ENCODE results near the gene KRTCAP2. TPM values are rescaled to one million over a fixed set of nuclear protein-coding genes. Genes with fewer than 3 reads are reported as not detected.
"Not testable (repeated sequence)": the region's sequence is repeated elsewhere in the genome, so short reads cannot be mapped to it uniquely, and the experiment has no call there.

KRTCAP2 gene
- total RNA-seq, result 128 and 132 TPM in 2 replicates

GRCh38 chr1:155172732-155173477, at the start of gene KRTCAP2:
KRTCAP2 (minus strand) TSS chr1:155173304; CDS start chr1:155173224, 80 bp downstream.
- DNase-seq (peak; percentile 87), ATAC-seq (ENCODE audit: low read depth) (peak; percentile 85)
- H3K4me1 Mint-ChIP-seq, result peaks cover 33% of the 10 kb centered on the region
- H3K36me3 Mint-ChIP-seq (ENCODE audit: low read depth), result peaks cover 26% of the 10 kb centered on the region
- H3K9me3 Mint-ChIP-seq, result no peaks in the 10 kb centered on the region
- peak; percentile 97 for TF ChIP-seq CTCF (IDR thresholded peaks at IDR 0.05)
- H3K4me3 Mint-ChIP-seq, result peak within 1 kb of the TSS; percentile 99
- intact Hi-C loops (cut with micrococcal nuclease), result loop anchor here (1.0 to 10.0 kb wide), 6 partner anchors 33 to 618 kb away; partner anchors contain the start of genes ADAM15, CKS1B, DPM3 and SHC1
- CTCF ChIA-PET, result interaction anchor here (0.7 to 4.5 kb wide), 28 partner anchors 10 to 530 kb away, joined by 3 to 49 read pairs (median 4); partner anchors contain the start of genes ADAM15, EFNA1, EFNA3 and SLC50A1
- H3K27me3 Mint-ChIP-seq, result no peaks in the 10 kb centered on the region
- peak within 1 kb of the TSS; percentile 98 for H3K27ac Mint-ChIP-seq
- POLR2A ChIA-PET, result interaction anchor here (0.6 to 4.5 kb wide), 33 partner anchors 9 to 1444 kb away, joined by 3 to 63 read pairs (median 4); partner anchors contain the start of genes ADAM15, DPM3, EFNA1 and EFNA3

- H3K27me3 Mint-ChIP-seq; H3K9me3 Mint-ChIP-seq; ATAC-seq (ENCODE audit: low read depth); DNase-seq; intact Hi-C loops (cut with micrococcal nuclease); H3K27ac Mint-ChIP-seq; H3K4me3 Mint-ChIP-seq; H3K36me3 Mint-ChIP-seq (ENCODE audit: low read depth); CTCF ChIA-PET: not testable (repeated sequence)
- POLR2A ChIA-PET, result interaction anchor here (0.7 kb wide), 1 partner anchor 306 kb away, joined by 3 read pairs; no protein-coding TSS in a partner anchor
- peaks cover 29% of the 10 kb centered on the region for H3K4me1 Mint-ChIP-seq
These were observed 47.3 kb upstream of the KRTCAP2 start for GRCh38 chr1:155220211-155220965.

DNA sequence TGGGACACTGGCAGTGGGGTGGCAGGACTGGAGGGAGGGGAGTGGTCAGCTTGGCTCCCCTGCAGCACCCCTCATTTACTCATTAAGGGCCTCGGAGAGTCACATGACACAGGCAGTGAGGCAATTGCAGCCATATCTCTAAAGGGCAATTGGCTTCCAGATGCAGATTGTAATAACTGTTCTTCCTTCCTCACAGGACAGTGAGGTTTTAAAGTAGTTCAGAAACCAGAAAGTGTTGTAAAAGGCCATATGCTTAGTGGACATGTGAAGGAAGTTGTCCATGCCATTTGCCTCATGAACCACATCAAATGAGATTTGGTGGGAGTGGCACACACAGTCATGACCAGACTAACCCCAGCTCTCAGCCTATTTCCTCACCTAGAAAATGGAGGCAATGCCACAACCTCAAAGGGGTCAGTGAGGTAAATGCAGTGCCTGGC, 46.5 kb upstream of the KRTCAP2 start:
- CTCF ChIA-PET, result no interaction called here
- Mint-ChIP-seq H3K27ac (no peak overlapping the region), H3K36me3 (ENCODE audit: low read depth) (no peaks in the 10 kb centered on the region), H3K4me1 (peaks cover 22% of the 10 kb centered on the region), H3K27me3 (no peaks in the 10 kb centered on the region), H3K4me3 (no peak overlapping the region), H3K9me3 (no peaks in the 10 kb centered on the region)
- TF ChIP-seq CTCF (IDR thresholded peaks at IDR 0.05), result no peak
- POLR2A ChIA-PET, result interaction anchor here (1.2 kb wide), 1 partner anchor 12 kb away, joined by 5 read pairs; the partner anchor contains the start of gene THBS3
- DNase-seq, result no peak
- no peak for ATAC-seq (ENCODE audit: low read depth)
- intact Hi-C loops (cut with micrococcal nuclease), result no loop called here

GRCh38 chr1:155218854-155219591, 45.9 kb upstream of the KRTCAP2 start:
- DNase-seq (no peak), ATAC-seq (ENCODE audit: low read depth) (no peak)
- Mint-ChIP-seq H3K36me3 (ENCODE audit: low read depth) (no peaks in the 10 kb centered on the region), H3K4me1 (peaks cover 16% of the 10 kb centered on the region), H3K27me3 (no peaks in the 10 kb centered on the region), H3K4me3 (no peak overlapping the region), H3K27ac (no peak overlapping the region), H3K9me3 (no peaks in the 10 kb centered on the region)
- POLR2A ChIA-PET, result interaction anchor here (1.2 kb wide), 1 partner anchor 12 kb away, joined by 5 read pairs; the partner anchor contains the start of gene THBS3
- CTCF ChIA-PET, result no interaction called here
- intact Hi-C loops (cut with micrococcal nuclease), result no loop called here
- TF ChIP-seq CTCF (IDR thresholded peaks at IDR 0.05), result no peak

- H3K4me1 Mint-ChIP-seq; DNase-seq; H3K27me3 Mint-ChIP-seq; H3K4me3 Mint-ChIP-seq; H3K9me3 Mint-ChIP-seq; H3K27ac Mint-ChIP-seq; ATAC-seq (ENCODE audit: low read depth); intact Hi-C loops (cut with micrococcal nuclease); POLR2A ChIA-PET; CTCF ChIA-PET: not testable (repeated sequence)
- peaks cover 15% of the 10 kb centered on the region for H3K36me3 Mint-ChIP-seq (ENCODE audit: low read depth)
These were observed 41.6 kb upstream of the KRTCAP2 start for GRCh38 chr1:155214702-155215101.

DNA sequence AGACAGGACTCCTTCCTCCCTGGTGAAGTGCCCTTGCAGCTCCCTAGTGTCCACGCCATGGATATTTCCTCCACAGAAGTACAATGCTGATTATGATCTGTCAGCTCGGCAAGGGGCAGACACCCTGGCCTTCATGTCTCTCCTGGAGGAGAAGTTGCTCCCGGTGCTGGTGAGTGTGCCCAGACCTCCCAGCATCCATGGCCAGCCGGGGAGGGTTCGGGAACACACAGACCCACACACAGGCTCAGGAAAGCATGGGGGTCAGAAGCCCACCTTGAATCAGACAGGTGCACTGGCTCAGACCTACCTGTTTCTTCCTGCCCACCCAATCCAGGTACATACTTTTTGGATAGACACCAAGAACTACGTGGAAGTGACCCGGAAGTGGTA, 38.9 kb upstream of the KRTCAP2 start:
- POLR2A ChIA-PET; intact Hi-C loops (cut with micrococcal nuclease); H3K9me3 Mint-ChIP-seq; ATAC-seq (ENCODE audit: low read depth); H3K27ac Mint-ChIP-seq; H3K27me3 Mint-ChIP-seq; CTCF ChIA-PET; DNase-seq; H3K4me3 Mint-ChIP-seq: not testable (repeated sequence)
- H3K36me3 Mint-ChIP-seq (ENCODE audit: low read depth), result peaks cover 17% of the 10 kb centered on the region
- H3K4me1 Mint-ChIP-seq, result peaks cover 16% of the 10 kb centered on the region

- H3K27ac Mint-ChIP-seq; ATAC-seq (ENCODE audit: low read depth); intact Hi-C loops (cut with micrococcal nuclease); H3K4me3 Mint-ChIP-seq; H3K27me3 Mint-ChIP-seq; H3K9me3 Mint-ChIP-seq; POLR2A ChIA-PET; CTCF ChIA-PET; DNase-seq: not testable (repeated sequence)
- Mint-ChIP-seq H3K36me3 (ENCODE audit: low read depth) (peaks cover 17% of the 10 kb centered on the region), H3K4me1 (peaks cover 20% of the 10 kb centered on the region)
These were observed 38.4 kb upstream of the KRTCAP2 start for GRCh38 chr1:155211381-155212050.
